ENCODE data around the gene DHX16.

- TF ChIP-seq CTCF (IDR thresholded peaks at IDR 0.05) (peak in 1 of 3 experiments; percentile 10), POLR2A (IDR thresholded peaks at IDR 0.05) (no peak)
Observed at GRCh38 chr6:30716879-30717128, 44.0 kb upstream of the DHX16 start.

Measured in vagina (tissue), 2 donors.